ENCODE results near the gene TNRC6A. TPM values are rescaled to one million over a fixed set of nuclear protein-coding genes. Genes with fewer than 3 reads are reported as not detected.
"Not testable (repeated sequence)": the region's sequence is repeated elsewhere in the genome, so short reads cannot be mapped to it uniquely, and the experiment has no call there.

Gene TNRC6A
- total and polyA plus RNA-seq, 2 of the 13 experiments (the other 11 are each of a cell fraction or from before 2014, with no cell fraction given): 30.9 to 43.6 TPM

GRCh38 chr16:24845031-24845365 is 115.5 kb downstream of the TNRC6A start:
- H2AFZ ChIP-seq (ENCODE audit: low read length); H3K27me3 ChIP-seq (ENCODE audit: control insufficient read depth in 1 of 2, insufficient read depth in 2 of 2, low read length in 2 of 2); POLR2A ChIA-PET; H3K9ac ChIP-seq (ENCODE audit: insufficient read depth, low read depth, low read length); H3K36me3 ChIP-seq (replicated peaks in 1 of 2; ENCODE audit: control insufficient read depth in 1 of 2, insufficient read depth in 2 of 2, low read length in 2 of 2); H3K4me3 ChIP-seq (replicated peaks in 1 of 3; ENCODE audit: insufficient read depth in 1 of 3, low read depth in 2 of 3, low read length in 3 of 3); CTCF ChIA-PET (ENCODE audit: low intra/inter-chr PET ratio, low total read pairs); intact Hi-C loops (cut with micrococcal nuclease; ENCODE audit: unreplicated experiment); H3K79me2 ChIP-seq (ENCODE audit: insufficient read depth, low read length); DNase-seq (ENCODE audit: low spot score); H3K9me3 ChIP-seq (ENCODE audit: low read length); in situ Hi-C loops (cut with HindIII; ENCODE audit: extremely low pct_ligation_motif_present, low pct_unique_long_range_greater_than_20kb); H4K20me1 ChIP-seq (ENCODE audit: insufficient read depth, low read length); FAIRE-seq; BruUV-seq (replicated peaks); ATAC-seq: not testable (repeated sequence)
- TF ChIP-seq ZNF460 (CRISPR knock-in tag; IDR thresholded peaks at IDR 0.05; ENCODE audit: borderline replicate concordance) (peak; percentile 16; the same call in 1 of the 2 replicates), DMAP1 (CRISPR knock-in tag; IDR thresholded peaks at IDR 0.05) (0 out of 2 replicates have a peak, but pooled peaks have one; percentile 0), NCOR1 (IDR thresholded peaks at IDR 0.05; ENCODE audit: borderline replicate concordance, low read length) (0 out of 2 replicates have a peak, but pooled peaks have one; percentile 6), MEIS2 (CRISPR knock-in tag; IDR thresholded peaks at IDR 0.05) (0 out of 2 replicates have a peak, but pooled peaks have one; percentile 27)
- peaks cover 55% of the 10 kb centered on the region for H3K4me1 ChIP-seq (ENCODE audit: insufficient read depth, low read length)
- WGBS (ENCODE audit: low lambda C conversion rate): 93% methylated on average over 2 of the region's 2 CpGs
- H3K27ac ChIP-seq (ENCODE audit: extremely low read length, insufficient read depth, low read length): peak overlapping the region; percentile 75
- H3K4me2 ChIP-seq (ENCODE audit: low read depth, low read length): peak overlapping the region; percentile 93

DNA sequence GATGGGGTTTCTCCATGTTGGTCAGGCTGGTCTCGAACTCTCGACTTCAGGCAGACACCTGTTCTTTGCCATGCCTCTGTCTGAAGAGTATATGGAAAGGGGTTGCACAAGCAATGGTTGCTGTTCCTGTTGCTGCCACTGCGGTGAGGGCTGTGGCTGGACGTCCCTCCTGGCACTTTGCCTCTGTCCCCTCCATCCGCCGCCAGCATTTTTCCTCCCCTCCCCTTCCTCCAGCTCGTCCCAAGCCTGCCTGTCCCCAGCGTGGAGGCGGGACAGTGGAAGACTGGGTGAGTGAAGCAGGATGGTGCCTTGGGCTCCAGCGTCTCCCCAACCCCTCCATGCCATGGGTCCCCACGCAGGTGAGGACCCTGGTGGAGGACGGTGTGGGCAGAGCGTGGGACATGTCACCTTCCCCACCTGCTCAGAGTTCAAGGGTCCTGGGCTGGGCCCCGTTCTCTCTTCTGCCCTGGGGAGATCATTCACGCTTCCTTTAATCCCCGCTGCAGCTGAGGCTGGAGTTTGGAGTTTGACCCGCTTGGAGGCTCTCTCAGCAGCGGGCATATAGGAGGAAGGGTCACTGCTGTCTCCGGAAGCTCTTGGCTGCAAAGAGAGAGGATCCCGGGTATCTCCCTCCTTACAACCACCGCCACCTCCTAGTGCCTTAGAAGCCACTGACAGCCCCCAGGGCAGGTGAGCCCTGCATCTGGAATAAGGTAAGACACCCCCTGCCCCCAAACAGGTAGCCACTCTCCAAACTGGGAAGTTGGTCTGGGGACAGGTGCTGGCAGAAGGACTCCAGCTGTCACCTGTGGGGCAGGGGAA is 116.5 kb downstream of the TNRC6A start, which contains the start of gene SLC5A11:
TSS of gene SLC5A11 (plus strand) at position 238 of the 822 bp plus-strand sequence. CDS start 12,681 bp downstream, outside the sequence.
- DNase-seq (ENCODE audit: low spot score): peak; percentile 80
- peak; percentile 84 for ATAC-seq
- Histone ChIP-seq H3K36me3 (replicated peaks in 1 of 2; ENCODE audit: control insufficient read depth in 1 of 2, insufficient read depth in 2 of 2, low read length in 2 of 2) (no peaks in the 10 kb centered on the region), H3K4me3 (replicated peaks in 1 of 3; ENCODE audit: insufficient read depth in 1 of 3, low read depth in 2 of 3, low read length in 3 of 3) (peak within 1 kb of the TSS; percentile 28 to 70 (median 44); a peak in 5 of 6 replicates), H3K79me2 (ENCODE audit: insufficient read depth, low read length) (no peaks in the 10 kb centered on the region), H4K20me1 (ENCODE audit: insufficient read depth, low read length) (no peaks in the 10 kb centered on the region), H3K27me3 (ENCODE audit: control insufficient read depth in 1 of 2, insufficient read depth in 2 of 2, low read length in 2 of 2) (no peaks in the 10 kb centered on the region), H3K27ac (ENCODE audit: extremely low read length, insufficient read depth, low read length) (peak within 1 kb of the TSS; percentile 75), H3K9ac (ENCODE audit: insufficient read depth, low read depth, low read length) (0 out of 2 replicates have a peak within 1 kb of the TSS, but pooled peaks have one; percentile 39), H3K9me3 (ENCODE audit: low read length) (no peaks in the 10 kb centered on the region), H3K4me1 (ENCODE audit: insufficient read depth, low read length) (peaks cover 52% of the 10 kb centered on the region), H3K4me2 (ENCODE audit: low read depth, low read length) (peak within 1 kb of the TSS; percentile 93), H2AFZ (ENCODE audit: low read length) (no peak within 1 kb of the TSS)
- 2% methylated on average over 21 of the region's 21 CpGs for WGBS (ENCODE audit: low lambda C conversion rate)
- CTCF ChIA-PET (ENCODE audit: low intra/inter-chr PET ratio, low total read pairs): no interaction called here
- no TSS peak for BruUV-seq (replicated peaks)
- POLR2A ChIA-PET: interaction anchor here (0.5 to 1.4 kb wide), 3 partner anchors 9 to 140 kb away, joined by 3 to 8 read pairs (median 3); no protein-coding TSS in a partner anchor
- in situ Hi-C loops (cut with HindIII; ENCODE audit: extremely low pct_ligation_motif_present, low pct_unique_long_range_greater_than_20kb) (no loop called here), intact Hi-C loops (cut with micrococcal nuclease; ENCODE audit: unreplicated experiment) (no loop called here)
- FAIRE-seq: peak; percentile 60
- TF ChIP-seq ZBTB7A (CRISPR knock-in tag; IDR thresholded peaks at IDR 0.05) (peak; percentile 54; the same call in 1 of the 2 replicates), ARID4A (CRISPR knock-in tag; IDR thresholded peaks at IDR 0.05; ENCODE audit: borderline replicate concordance) (peak; percentile 69), IKZF5 (CRISPR knock-in tag; IDR thresholded peaks at IDR 0.05) (0 out of 2 replicates have a peak, but pooled peaks have one; percentile 20), PITX1 (CRISPR knock-in tag; IDR thresholded peaks at IDR 0.05) (peak; percentile 96)
- TF ChIP-seq, protein P1, sequence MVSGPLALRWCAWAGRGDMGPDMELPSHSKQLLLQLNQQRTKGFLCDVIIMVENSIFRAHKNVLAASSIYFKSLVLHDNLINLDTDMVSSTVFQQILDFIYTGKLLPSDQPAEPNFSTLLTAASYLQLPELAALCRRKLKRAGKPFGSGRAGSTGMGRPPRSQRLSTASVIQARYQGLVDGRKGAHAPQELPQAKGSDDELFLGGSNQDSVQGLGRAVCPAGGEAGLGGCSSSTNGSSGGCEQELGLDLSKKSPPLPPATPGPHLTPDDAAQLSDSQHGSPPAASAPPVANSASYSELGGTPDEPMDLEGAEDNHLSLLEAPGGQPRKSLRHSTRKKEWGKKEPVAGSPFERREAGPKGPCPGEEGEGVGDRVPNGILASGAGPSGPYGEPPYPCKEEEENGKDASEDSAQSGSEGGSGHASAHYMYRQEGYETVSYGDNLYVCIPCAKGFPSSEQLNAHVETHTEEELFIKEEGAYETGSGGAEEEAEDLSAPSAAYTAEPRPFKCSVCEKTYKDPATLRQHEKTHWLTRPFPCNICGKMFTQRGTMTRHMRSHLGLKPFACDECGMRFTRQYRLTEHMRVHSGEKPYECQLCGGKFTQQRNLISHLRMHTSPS (CRISPR knock-in tag; IDR thresholded peaks at IDR 0.05; ENCODE audit: low read depth): peak; percentile 77; the same call in 1 of the 2 replicates
